B cell (primary cell): ENCODE measurements around the gene RPS15A. TPM values are rescaled to one million over a fixed set of nuclear protein-coding genes. Genes with fewer than 3 reads are reported as not detected.

Experiments used
- ATAC-seq: fragments of 200-7000 bp; cut with Tn5 transposase; one replicate; pipeline ENCODE4 v1.10.0; 2021; ENCODE audit warnings: low read depth, mild to moderate bottlenecking, moderate number of reproducible peaks, moderate library complexity
- CTCF ChIA-PET: fragments of 350-600 bp; sonication (Branson Sonifier 250); formaldehyde crosslinking; loops from one replicate; lab custom pipeline; 2021; ENCODE audit warnings: antibody characterized with exemption, inconsistent platforms; lab: Charles Lee
- POLR2A ChIA-PET: fragments of 350-600 bp; sonication (Branson Sonifier 250); formaldehyde crosslinking; loops from one replicate; lab custom pipeline; 2021; ENCODE audit warnings: antibody characterized with exemption; lab: Charles Lee
- DNase-seq: peaks from one replicate; pipeline ENCODE4 v3.0.0; 2013
- H2AFZ ChIP-seq: 2 replicates; pipeline ENCODE4 v1.6.1; 2012; ENCODE audit warnings: mild to moderate bottlenecking, low read depth, low read length; ENCODE audit not compliant: insufficient read depth, poor library complexity, severe bottlenecking
- H3K27ac ChIP-seq, 2 donors: 1 replicate in 1 of 2; 2 replicates in 1 of 2; pipeline ENCODE4 v1.5.1; 2012 to 2013; ENCODE audit warnings: low read length in 2 of 2, mild to moderate bottlenecking in 2 of 2, moderate library complexity in 1 of 2
- H3K27me3 ChIP-seq, 4 experiments: fragments of 200-600 bp in 1 of 4; sonication (generic) in 1 of 4; replicated peaks in 1 of 4; 1 replicate in 2 of 4; 2 replicates in 2 of 4; pipeline versions ENCODE4 v1.6.1 to v1.7.0; 2013 to 2016; ENCODE audit warnings: low read length in 3 of 4, mild to moderate bottlenecking in 2 of 4, mixed read lengths in 1 of 4, moderate library complexity in 1 of 4; ENCODE audit not compliant: insufficient read depth in 4 of 4, control insufficient read depth in 3 of 4; ENCODE audit errors: control extremely low read depth in 1 of 4
- H3K36me3 ChIP-seq, 2 experiments: replicated peaks in 1 of 2; 1 replicate in 1 of 2; 2 replicates in 1 of 2; pipeline versions ENCODE4 v1.6.1 to v1.7.1; 2013; ENCODE audit warnings: low read length in 1 of 2; ENCODE audit not compliant: insufficient read depth in 2 of 2, control insufficient read depth in 1 of 2; ENCODE audit errors: control extremely low read depth in 1 of 2, extremely low read depth in 1 of 2
- H3K4me1 ChIP-seq, 2 donors: fragments of 200-600 bp in 1 of 2; sonication (generic) in 1 of 2; 1 replicate in 1 of 2; 2 replicates in 1 of 2; pipeline versions ENCODE4 v1.5.1 to v1.6.1; 2013 to 2017; ENCODE audit warnings: low read length in 2 of 2; ENCODE audit not compliant: control insufficient read depth in 2 of 2, insufficient read depth in 2 of 2
- H3K4me2 ChIP-seq: replicated peaks from 2 replicates; pipeline ENCODE3; 2012; ENCODE audit warnings: mild to moderate bottlenecking, low read depth, low read length; ENCODE audit not compliant: poor library complexity, severe bottlenecking
- H3K4me3 ChIP-seq, 5 experiments: fragments of 200-600 bp in 1 of 5; sonication (generic) in 1 of 5; 1 replicate in 3 of 5; 2 replicates in 2 of 5; pipeline versions ENCODE4 v1.5.1 to v1.7.0; 2011 to 2016; ENCODE audit warnings: low read length in 4 of 5, mild to moderate bottlenecking in 4 of 5, low read depth in 2 of 5, control low read depth in 1 of 5, moderate library complexity in 1 of 5; ENCODE audit not compliant: insufficient read depth in 1 of 5; ENCODE audit errors: control extremely low read depth in 1 of 5, extremely low read depth in 1 of 5
- H3K79me2 ChIP-seq: fragments of 200-600 bp; sonication (generic); one replicate; pipeline ENCODE4 v1.6.0; 2016; ENCODE audit warnings: low read length; ENCODE audit not compliant: control insufficient read depth, insufficient read depth
- H3K9ac ChIP-seq: fragments of 200-600 bp; sonication (generic); 2 replicates; pipeline ENCODE4 v1.6.1; 2017; ENCODE audit warnings: mild to moderate bottlenecking, low read length, moderate library complexity
- H3K9me3 ChIP-seq, 3 donors: one replicate each; pipeline versions ENCODE4 v1.6.1 to v1.7.1; 2013; ENCODE audit warnings: low read length in 2 of 3; ENCODE audit not compliant: control insufficient read depth in 2 of 3, insufficient read depth in 1 of 3; ENCODE audit errors: control extremely low read depth in 1 of 3
- H4K20me1 ChIP-seq: 2 replicates; pipeline ENCODE4 v1.6.0; 2012; ENCODE audit warnings: mild to moderate bottlenecking, low read length; ENCODE audit not compliant: insufficient read depth, control insufficient read depth, poor library complexity, severe bottlenecking
- H3K27ac Mint-ChIP-seq: one replicate; pipeline ENCODE4 v1.8.0; 2021; ENCODE audit warnings: mixed read lengths
- H3K27me3 Mint-ChIP-seq: one replicate; pipeline ENCODE4 v1.8.0; 2021; ENCODE audit warnings: mixed read lengths
- H3K4me1 Mint-ChIP-seq: one replicate; pipeline ENCODE4 v1.8.0; 2021; ENCODE audit warnings: mixed read lengths
- H3K4me3 Mint-ChIP-seq: one replicate; pipeline ENCODE4 v1.8.0; 2021; ENCODE audit warnings: mixed read lengths
- H3K9me3 Mint-ChIP-seq: one replicate; pipeline ENCODE4 v1.8.0; 2022; ENCODE audit warnings: mixed read lengths; ENCODE audit not compliant: insufficient read depth
- CTCF ChIP-seq: fragments of 200-600 bp; IDR thresholded peaks from one replicate; pipeline ENCODE4 v1.8.0; 2022; ENCODE audit warnings: antibody characterized with exemption, mild to moderate bottlenecking
- EZH2 ChIP-seq: IDR thresholded peaks from 2 replicates; pipeline ENCODE4 v1.6.1; 2012; ENCODE audit warnings: borderline replicate concordance, low read depth, mild to moderate bottlenecking, moderate library complexity, low read length; ENCODE audit not compliant: insufficient read depth, poor library complexity, severe bottlenecking
- WGBS: methylation state at CpG from one replicate; pipeline ENCODE4 v1.1.5; 2013; ENCODE audit warnings: missing lambda C conversion rate; ENCODE audit not compliant: insufficient coverage; 5-methylcytosine and 5-hydroxymethylcytosine counted together
- intact Hi-C: fragments of 100-400 bp; cut with micrococcal nuclease; formaldehyde crosslinking; loops from one replicate; pipeline ENCODE4 v1.10.0; 2022
- polyA plus RNA-seq: library from polyadenylated mRNA; depleted of rRNA; stranded (reverse); fragments of >200 nt; gene quantifications from 2 replicates; pipeline ENCODE4 v1.2.3, GENCODE V29; 2012
- total RNA-seq, 2 donors: library from RNA; stranded (reverse); fragments of 120-200 nt in 1 of 2; gene quantifications; 1 replicate in 1 of 2; 2 replicates in 1 of 2; pipeline versions ENCODE4 v1.2.3 to v1.2.4, GENCODE V29; 2013 to 2022

Gene RPS15A
- total and polyA plus RNA-seq, 2 donors (not counting 1 experiment from before 2014, with no cell fraction given) = 2,321 to 5,957 TPM

DNA sequence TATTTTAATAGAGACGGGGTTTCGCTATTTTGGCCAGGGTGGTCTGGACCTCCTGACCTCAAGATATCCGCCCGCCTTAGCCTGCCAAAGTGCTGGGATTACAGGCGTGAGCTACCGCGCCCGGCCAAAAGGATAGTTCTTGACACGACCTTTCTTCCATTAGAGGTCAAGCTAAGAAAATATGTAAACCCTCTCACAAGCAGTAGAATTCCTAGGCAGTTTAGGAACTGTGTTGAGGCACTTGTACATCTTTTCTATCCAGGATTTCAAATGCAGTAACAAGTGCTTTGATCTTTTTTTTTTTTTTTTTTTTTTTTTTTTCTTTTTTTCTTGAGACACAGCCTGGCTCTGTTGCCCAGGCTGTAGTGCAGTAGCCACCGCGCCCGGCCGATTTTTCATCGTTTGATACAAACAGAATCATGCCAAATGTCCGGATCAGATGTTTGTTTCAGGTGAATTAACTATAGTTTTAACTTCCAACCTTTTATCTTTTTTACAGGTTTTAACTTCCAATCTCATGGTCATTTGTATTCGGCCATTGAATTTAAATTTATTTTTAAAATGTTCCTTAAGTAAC lies 12.7 kb upstream of the RPS15A start:
- Histone ChIP-seq H3K27me3 (no peaks in the 10 kb centered on the region), H3K79me2 (peaks cover 31% of the 10 kb centered on the region), H2AFZ (no peak overlapping the region), H4K20me1 (peaks cover 17% of the 10 kb centered on the region), H3K9ac (no peak overlapping the region), H3K4me1 (peaks cover 16 to 21% of the 10 kb centered on the region in 2 donors), H3K27ac (no peak overlapping the region), H3K4me2 (no peak overlapping the region), H3K36me3 (peaks cover 7 to 8% of the 10 kb centered on the region in 2 experiments), H3K4me3 (no peak overlapping the region), H3K9me3 (no peaks in the 10 kb centered on the region)
- TF ChIP-seq EZH2 = no peak
- peak; percentile 6 for TF ChIP-seq CTCF
- POLR2A ChIA-PET = interaction anchor here (0.7 kb wide), 1 partner anchor 52 kb away, joined by 3 read pairs; no protein-coding TSS in a partner anchor
- Mint-ChIP-seq H3K4me3 (peak overlapping the region; percentile 92), H3K9me3 (no peaks in the 10 kb centered on the region), H3K27me3 (no peaks in the 10 kb centered on the region), H3K27ac (peak overlapping the region; percentile 20), H3K4me1 (peaks cover 37% of the 10 kb centered on the region)
- CTCF ChIA-PET = interaction anchor here (0.9 to 4.3 kb wide), 5 partner anchors 8 to 167 kb away, joined by 3 to 73 read pairs (median 4); partner anchors contain the start of gene RPS15A
- intact Hi-C loops = loop anchor here (5.0 kb wide), 1 partner anchor 914 kb away; the partner anchor contains the start of genes IQCK and KNOP1
- DNase-seq = no peak
- 93% methylated on average over 3 of the region's 16 CpGs for whole genome bisulfite sequencing
- no peak for ATAC-seq
